Measurements from ENCODE around the gene SAPCD2. TPM values are rescaled to one million over a fixed set of nuclear protein-coding genes. Genes with fewer than 3 reads are reported as not detected.
A peak's percentile ranks its signal among the peaks of the same experiment; 100 is the strongest.

The SAPCD2 gene
- total RNA-seq, 1 experiment from 2014 or later = 29.8 TPM

GRCh38 chr9:137077010-137077747 is 6.8 kb upstream of the SAPCD2 start, which contains the start of gene UAP1L1:
TSS of gene UAP1L1 (plus strand) at chr9:137077517. CDS start at chr9:137077533, 16 bp downstream.
- Histone ChIP-seq H3K14ac (ENCODE audit: insufficient read depth, low read length) (no peak within 1 kb of the TSS), H3K79me1 (ENCODE audit: insufficient read depth, low read depth, low read length, poor library complexity, severe bottlenecking) (no peaks in the 10 kb centered on the region), H4K20me1 (ENCODE audit: control insufficient read depth, insufficient read depth, insufficient read length) (peaks cover 3% of the 10 kb centered on the region), H3K23me2 (ENCODE audit: insufficient read length, low read depth, low read length, poor library complexity, severe bottlenecking) (peaks cover 17% of the 10 kb centered on the region), H3K4ac (ENCODE audit: low read depth, low read length) (no peak within 1 kb of the TSS), H2BK5ac (ENCODE audit: insufficient read length, low read length) (no peak within 1 kb of the TSS), H4K8ac (replicated peaks; ENCODE audit: insufficient read length, low read depth, low read length) (no peak within 1 kb of the TSS), H3K56ac (ENCODE audit: insufficient read length, low read depth, low read length) (no peak within 1 kb of the TSS), H2BK15ac (ENCODE audit: low read depth, low read length) (no peak within 1 kb of the TSS), H2AFZ (ENCODE audit: low read length) (no peak within 1 kb of the TSS), H3K4me1 (ENCODE audit: insufficient read depth, low read length) (peaks cover 3% of the 10 kb centered on the region; the same call in 1 of the 2 replicates), H3K23ac (ENCODE audit: insufficient read length, low read depth, low read length) (no peak within 1 kb of the TSS), H3K27ac (ENCODE audit: insufficient read length, low read depth, low read length) (no peak within 1 kb of the TSS), H2BK20ac (ENCODE audit: low read depth, low read length, poor library complexity, severe bottlenecking) (no peak within 1 kb of the TSS), H3K9ac (ENCODE audit: extremely low read depth, insufficient read length, low read length) (no peak within 1 kb of the TSS), H2BK120ac (ENCODE audit: low read depth, low read length, poor library complexity, severe bottlenecking) (no peak within 1 kb of the TSS), H4K5ac (ENCODE audit: insufficient read length, low read depth, low read length) (no peak within 1 kb of the TSS), H2AK5ac (ENCODE audit: insufficient read length, low read length) (no peak within 1 kb of the TSS), H4K91ac (ENCODE audit: insufficient read length, low read depth, low read length) (no peak within 1 kb of the TSS), H3K18ac (ENCODE audit: insufficient read length, low read depth, low read length) (no peak within 1 kb of the TSS), H3T11ph (ENCODE audit: low read length) (no peak within 1 kb of the TSS), H3K79me2 (ENCODE audit: insufficient read depth, low read length) (no peaks in the 10 kb centered on the region), H3K9me3 (ENCODE audit: control insufficient read depth, low read depth, low read length) (no peaks in the 10 kb centered on the region), H3K27me3 (ENCODE audit: insufficient read depth, low read length) (peaks cover 7% of the 10 kb centered on the region; the same call in 1 of the 2 replicates), H3K4me2 (ENCODE audit: insufficient read depth, insufficient read length, low read length) (peak within 1 kb of the TSS; percentile 77), H2BK12ac (ENCODE audit: insufficient read length, low read depth, low read length) (no peak within 1 kb of the TSS)
- DNase-seq = peak; percentile 72
- TF ChIP-seq CTCF (conservative IDR thresholded peaks at IDR 0.05) = no peak
- Mint-ChIP-seq H3K27ac (no peak within 1 kb of the TSS), H3K9me3 (no peaks in the 10 kb centered on the region; a peak in 1 of 5 replicates), H3K36me3 (ENCODE audit: insufficient read depth in 1 of 3, low read depth in 3 of 3) (no peaks in the 10 kb centered on the region; a peak in 1 of 7 replicates), H3K4me3 (peak within 1 kb of the TSS; percentile 60 to 76), H3K4me1 (peaks cover 11 to 22% of the 10 kb centered on the region in 2 experiments), H3K27me3 (ENCODE audit: low read depth) (peaks cover 48% of the 10 kb centered on the region)
- no CpG with 5 or more reads among the region's 87 CpGs for WGBS (ENCODE audit: extremely low coverage, insufficient read length, low lambda C conversion rate)

All from H9 (cell line).